Measurements from ENCODE around the gene COL4A2.

DNA sequence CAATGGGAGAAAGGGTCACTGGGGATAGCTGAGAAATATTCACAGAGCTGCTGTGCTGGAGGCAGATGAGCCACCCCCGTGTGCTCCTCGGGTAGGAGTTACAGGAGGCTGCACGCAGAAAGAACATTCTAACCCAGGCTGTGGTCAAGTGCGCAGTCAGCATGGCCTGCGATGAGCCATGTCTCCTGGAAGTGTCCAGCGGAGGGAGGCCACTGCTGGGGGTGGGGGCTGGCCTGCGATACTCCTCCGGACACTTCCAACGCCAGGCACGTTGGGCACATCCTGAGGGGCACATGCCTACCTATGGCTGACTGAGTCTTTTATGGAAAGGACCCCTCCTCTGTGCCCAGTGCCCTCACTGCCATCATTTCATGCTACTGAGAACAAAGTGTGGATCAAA is 198.5 kb downstream of the COL4A2 start:
- TF ChIP-seq, protein P1, sequence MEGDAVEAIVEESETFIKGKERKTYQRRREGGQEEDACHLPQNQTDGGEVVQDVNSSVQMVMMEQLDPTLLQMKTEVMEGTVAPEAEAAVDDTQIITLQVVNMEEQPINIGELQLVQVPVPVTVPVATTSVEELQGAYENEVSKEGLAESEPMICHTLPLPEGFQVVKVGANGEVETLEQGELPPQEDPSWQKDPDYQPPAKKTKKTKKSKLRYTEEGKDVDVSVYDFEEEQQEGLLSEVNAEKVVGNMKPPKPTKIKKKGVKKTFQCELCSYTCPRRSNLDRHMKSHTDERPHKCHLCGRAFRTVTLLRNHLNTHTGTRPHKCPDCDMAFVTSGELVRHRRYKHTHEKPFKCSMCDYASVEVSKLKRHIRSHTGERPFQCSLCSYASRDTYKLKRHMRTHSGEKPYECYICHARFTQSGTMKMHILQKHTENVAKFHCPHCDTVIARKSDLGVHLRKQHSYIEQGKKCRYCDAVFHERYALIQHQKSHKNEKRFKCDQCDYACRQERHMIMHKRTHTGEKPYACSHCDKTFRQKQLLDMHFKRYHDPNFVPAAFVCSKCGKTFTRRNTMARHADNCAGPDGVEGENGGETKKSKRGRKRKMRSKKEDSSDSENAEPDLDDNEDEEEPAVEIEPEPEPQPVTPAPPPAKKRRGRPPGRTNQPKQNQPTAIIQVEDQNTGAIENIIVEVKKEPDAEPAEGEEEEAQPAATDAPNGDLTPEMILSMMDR (IDR thresholded peaks at IDR 0.05; ENCODE audit: low read length), result no peak
- no peak for TF ChIP-seq EZH2 (IDR thresholded peaks at IDR 0.05; ENCODE audit: borderline replicate concordance, low read length)
